ENCODE measurements around the gene CRYBG1.

- TF ChIP-seq CTCF (IDR thresholded peaks at IDR 0.05) (no peak), POLR2A (IDR thresholded peaks at IDR 0.05) (no peak)
Measured at GRCh38 chr6:106496823-106497222, 136.3 kb downstream of the CRYBG1 start.

Data from lower leg skin (tissue), 3 donors.